PC-9 (cell line): ENCODE results near the gene INPP5B. TPM values are rescaled to one million over a fixed set of nuclear protein-coding genes. Genes with fewer than 3 reads are reported as not detected.
A peak's percentile ranks its signal among the peaks of the same experiment; 100 is the strongest.

Source experiments
- BruUV-seq: library from RNA; stranded (reverse); fragments of 400-500 nt; replicated peaks from 2 replicates; lab custom pipeline; 2021; lab: Mats Ljungman, UMichigan
- CTCF ChIA-PET: fragments of 300-600 bp; sonication (Branson Sonifier 250); formaldehyde crosslinking; loops from one replicate; lab custom pipeline; 2022; ENCODE audit warnings: antibody characterized with exemption; lab: Charles Lee
- POLR2A ChIA-PET: fragments of 300-600 bp; sonication (Branson Sonifier 250); formaldehyde crosslinking; loops from one replicate; lab custom pipeline; 2022; ENCODE audit warnings: antibody characterized with exemption; ENCODE audit not compliant: unreplicated experiment; lab: Charles Lee
- DNase-seq, 2 experiments: peaks; one replicate each; pipeline versions ENCODE4 v3.0.0 to v3.0.0-alpha.2; 2015 to 2022; ENCODE audit warnings: mixed read lengths in 1 of 2
- H2AFZ ChIP-seq: fragments of 200-600 bp; sonication (generic); 2 replicates; pipeline ENCODE4 v1.8.1; 2017; ENCODE audit warnings: antibody characterized with exemption
- H3F3A ChIP-seq: fragments of 200-600 bp; sonication (generic); 2 replicates; pipeline ENCODE4 v1.8.1; 2017; ENCODE audit warnings: antibody characterized with exemption, mild to moderate bottlenecking, low read depth; ENCODE audit not compliant: insufficient read depth
- H3K27ac ChIP-seq: fragments of 200-600 bp; sonication (generic); 2 replicates; pipeline ENCODE4 v1.6.1; 2016; ENCODE audit warnings: mixed run types
- H3K27me3 ChIP-seq: fragments of 200-600 bp; sonication (generic); 2 replicates; pipeline ENCODE4 v1.6.1; 2016; ENCODE audit warnings: low read depth, mixed run types; ENCODE audit not compliant: insufficient read depth
- H3K36me3 ChIP-seq: fragments of 200-600 bp; sonication (generic); 2 replicates; pipeline ENCODE4 v1.6.1; 2016; ENCODE audit warnings: low read depth, mixed run types
- H3K4me1 ChIP-seq: fragments of 200-600 bp; sonication (generic); replicated peaks from 2 replicates; pipeline ENCODE4 v1.6.1; 2016; ENCODE audit warnings: mixed run types; ENCODE audit not compliant: insufficient read depth
- H3K4me2 ChIP-seq: fragments of 200-600 bp; sonication (generic); 2 replicates; pipeline ENCODE4 v1.6.1; 2017; ENCODE audit warnings: mixed run types
- H3K4me3 ChIP-seq: fragments of 200-600 bp; sonication (generic); 2 replicates; pipeline ENCODE4 v1.6.1; 2016; ENCODE audit warnings: mixed run types
- H3K79me2 ChIP-seq: fragments of 200-600 bp; sonication (generic); 2 replicates; pipeline ENCODE4 v1.6.1; 2017; ENCODE audit warnings: low read depth, mixed run types
- H3K9me2 ChIP-seq: fragments of 200-600 bp; sonication (generic); 2 replicates; pipeline ENCODE4 v1.8.1; 2017; ENCODE audit warnings: mild to moderate bottlenecking; ENCODE audit not compliant: insufficient read depth
- H3K9me3 ChIP-seq: fragments of 200-600 bp; sonication (generic); 2 replicates; pipeline ENCODE4 v1.8.1; 2016; ENCODE audit warnings: low read depth; ENCODE audit not compliant: insufficient read depth
- H4K20me1 ChIP-seq: fragments of 200-600 bp; sonication (generic); 2 replicates; pipeline ENCODE4 v1.8.1; 2017; ENCODE audit not compliant: insufficient read depth
- EZH2 ChIP-seq: fragments of 200-600 bp; sonication (generic); IDR thresholded peaks from 2 replicates; pipeline ENCODE4 v1.8.0; 2017; ENCODE audit warnings: antibody characterized with exemption, low read depth
- intact Hi-C: fragments of 100-400 bp; cut with micrococcal nuclease; formaldehyde crosslinking; loops from one replicate; pipeline ENCODE4 v1.10.0; 2022; ENCODE audit not compliant: unreplicated experiment
- total RNA-seq: library from RNA; stranded (reverse); gene quantifications from 2 replicates; pipeline ENCODE4 v1.2.3, GENCODE V29; 2021
- TF ChIP-seq, protein P1 (sequence below): fragments of 200-600 bp; sonication (generic); conservative IDR thresholded peaks from 2 replicates; pipeline ENCODE4 v1.6.1; 2017; ENCODE audit warnings: mixed run types, antibody characterized with exemption, mild to moderate bottlenecking, moderate library complexity

INPP5B gene
- total RNA-seq, 1 experiment from 2014 or later, result 28.1 TPM

DNA sequence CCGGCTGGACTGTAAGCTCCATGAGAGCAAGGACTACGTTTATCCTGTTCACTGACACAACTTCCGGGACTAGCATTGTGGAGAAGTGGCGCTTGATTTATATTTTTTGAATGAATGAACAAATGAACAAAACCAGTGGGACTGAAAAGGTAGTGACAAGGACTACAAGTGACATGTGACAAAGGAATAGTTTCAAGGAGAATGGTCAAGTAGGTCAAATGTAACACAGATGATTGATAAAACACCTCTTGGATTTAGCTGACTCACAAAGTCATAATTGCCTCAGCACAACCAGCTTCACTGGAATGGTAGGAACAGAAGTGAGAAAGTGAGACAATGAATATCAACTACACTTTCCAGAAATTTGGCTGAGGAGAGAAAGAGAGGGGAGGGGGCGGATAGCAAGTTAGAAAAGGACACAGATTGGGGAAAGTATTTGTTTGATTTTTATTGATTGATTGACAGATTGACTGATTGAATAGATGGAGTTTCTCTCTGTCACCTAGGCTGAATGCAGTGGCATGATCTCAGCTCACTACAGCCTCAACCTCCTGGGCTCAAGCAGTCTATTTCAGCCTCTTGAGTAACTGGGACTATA is 101.7 kb downstream of the INPP5B start:
- CTCF ChIA-PET, result no interaction called here
- H3K9me2 ChIP-seq, result no peaks in the 10 kb centered on the region
- no peak for TF ChIP-seq EZH2
- TF ChIP-seq, protein P1, sequence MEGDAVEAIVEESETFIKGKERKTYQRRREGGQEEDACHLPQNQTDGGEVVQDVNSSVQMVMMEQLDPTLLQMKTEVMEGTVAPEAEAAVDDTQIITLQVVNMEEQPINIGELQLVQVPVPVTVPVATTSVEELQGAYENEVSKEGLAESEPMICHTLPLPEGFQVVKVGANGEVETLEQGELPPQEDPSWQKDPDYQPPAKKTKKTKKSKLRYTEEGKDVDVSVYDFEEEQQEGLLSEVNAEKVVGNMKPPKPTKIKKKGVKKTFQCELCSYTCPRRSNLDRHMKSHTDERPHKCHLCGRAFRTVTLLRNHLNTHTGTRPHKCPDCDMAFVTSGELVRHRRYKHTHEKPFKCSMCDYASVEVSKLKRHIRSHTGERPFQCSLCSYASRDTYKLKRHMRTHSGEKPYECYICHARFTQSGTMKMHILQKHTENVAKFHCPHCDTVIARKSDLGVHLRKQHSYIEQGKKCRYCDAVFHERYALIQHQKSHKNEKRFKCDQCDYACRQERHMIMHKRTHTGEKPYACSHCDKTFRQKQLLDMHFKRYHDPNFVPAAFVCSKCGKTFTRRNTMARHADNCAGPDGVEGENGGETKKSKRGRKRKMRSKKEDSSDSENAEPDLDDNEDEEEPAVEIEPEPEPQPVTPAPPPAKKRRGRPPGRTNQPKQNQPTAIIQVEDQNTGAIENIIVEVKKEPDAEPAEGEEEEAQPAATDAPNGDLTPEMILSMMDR, result no peak
- peak overlapping the region; percentile 52 for H3K4me2 ChIP-seq
- peaks cover 11% of the 10 kb centered on the region; the same call in 1 of the 2 replicates for H3F3A ChIP-seq
- peak in 1 of 2 experiments; percentile 67 for DNase-seq
- no TSS peak for BruUV-seq
- H3K27me3 ChIP-seq, result no peaks in the 10 kb centered on the region
- no peak overlapping the region for H2AFZ ChIP-seq
- intact Hi-C loops, result no loop called here
- H3K79me2 ChIP-seq, result peaks cover 64% of the 10 kb centered on the region
- H3K4me1 ChIP-seq, result peaks cover 34% of the 10 kb centered on the region
- no peaks in the 10 kb centered on the region for H4K20me1 ChIP-seq
- peaks cover 9% of the 10 kb centered on the region; the same call in 1 of the 2 replicates for H3K36me3 ChIP-seq
- H3K4me3 ChIP-seq, result no peak overlapping the region
- H3K9me3 ChIP-seq, result no peaks in the 10 kb centered on the region
- POLR2A ChIA-PET, result no interaction called here
- peak overlapping the region; percentile 54 for H3K27ac ChIP-seq

DNA sequence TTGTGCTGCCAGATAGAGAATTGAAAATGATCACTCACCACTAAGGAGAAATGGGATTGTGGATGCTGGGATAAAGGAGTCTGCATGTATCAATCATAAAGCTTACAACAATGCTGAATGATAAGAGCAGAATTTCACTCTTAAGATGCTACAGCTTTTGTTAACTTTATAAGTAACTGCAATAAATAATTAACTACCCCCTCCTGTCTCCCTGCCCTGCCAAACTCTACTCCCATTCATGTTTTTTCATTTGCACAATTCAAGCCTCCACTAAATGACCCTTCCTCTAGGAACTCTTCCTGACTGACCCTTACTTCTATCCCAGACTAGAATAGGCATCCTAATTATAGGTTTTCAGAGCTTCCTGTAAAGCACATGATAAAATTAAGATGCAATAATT is 102.3 kb downstream of the INPP5B start:
- POLR2A ChIA-PET, result no interaction called here
- no peaks in the 10 kb centered on the region for H3K9me3 ChIP-seq
- CTCF ChIA-PET, result interaction anchor here (0.6 kb wide), 1 partner anchor 119 kb away, joined by 6 read pairs; no protein-coding TSS in a partner anchor
- TF ChIP-seq, protein P1, result no peak
- no peak for TF ChIP-seq EZH2
- peak overlapping the region; percentile 54 for H3K27ac ChIP-seq
- no peak overlapping the region for H3K4me2 ChIP-seq
- intact Hi-C loops, result no loop called here
- H3K9me2 ChIP-seq, result no peaks in the 10 kb centered on the region
- H3K4me3 ChIP-seq, result no peak overlapping the region
- H3K4me1 ChIP-seq, result peaks cover 28% of the 10 kb centered on the region
- peaks cover 14% of the 10 kb centered on the region; the same call in 1 of the 2 replicates for H3K36me3 ChIP-seq
- H3F3A ChIP-seq, result peaks cover 5% of the 10 kb centered on the region; the same call in 1 of the 2 replicates
- no peak for DNase-seq
- no peak overlapping the region for H2AFZ ChIP-seq
- no peaks in the 10 kb centered on the region for H4K20me1 ChIP-seq
- H3K79me2 ChIP-seq, result peaks cover 58% of the 10 kb centered on the region
- no TSS peak for BruUV-seq
- H3K27me3 ChIP-seq, result no peaks in the 10 kb centered on the region

DNA sequence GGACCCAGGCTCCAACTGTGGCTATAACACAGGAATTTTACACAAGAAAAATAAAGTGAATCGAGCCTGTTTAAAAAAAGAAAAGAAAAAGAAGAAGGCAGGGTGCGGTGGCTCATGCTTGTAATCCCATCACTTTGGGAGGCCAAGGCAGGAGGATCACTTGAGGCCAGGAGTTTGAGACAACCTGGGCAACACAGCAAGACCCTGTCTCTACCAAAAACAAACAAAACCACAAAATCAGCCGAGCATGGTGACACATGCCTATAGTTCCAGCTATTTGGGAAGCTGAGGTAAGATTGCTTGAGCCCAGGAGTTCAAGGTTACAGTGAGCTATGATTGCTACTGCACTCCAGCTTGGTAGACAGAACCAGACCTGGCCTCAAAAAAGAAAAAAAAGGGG is 105.2 kb downstream of the INPP5B start:
- TF ChIP-seq, protein P1, result no peak
- no peak for TF ChIP-seq EZH2
- POLR2A ChIA-PET, result interaction anchor here (0.6 kb wide), 1 partner anchor 8 kb away, joined by 5 read pairs; no protein-coding TSS in a partner anchor
- no peaks in the 10 kb centered on the region for H3K9me2 ChIP-seq

More for the DNA sequence above, 105.2 kb downstream of the INPP5B start:
- Histone ChIP-seq H2AFZ (no peak overlapping the region), H3K27ac (no peak overlapping the region), H3K4me2 (no peak overlapping the region), H3K4me1 (peaks cover 20% of the 10 kb centered on the region), H3K4me3 (no peak overlapping the region), H4K20me1 (no peaks in the 10 kb centered on the region), H3K27me3 (no peaks in the 10 kb centered on the region), H3F3A (no peaks in the 10 kb centered on the region), H3K36me3 (peaks cover 26% of the 10 kb centered on the region), H3K9me3 (no peaks in the 10 kb centered on the region), H3K79me2 (peaks cover 30% of the 10 kb centered on the region)
- no peak for DNase-seq
- intact Hi-C loops, result no loop called here
- BruUV-seq, result no TSS peak
- CTCF ChIA-PET, result no interaction called here
